IPS DF 19.7 (cell line): ENCODE measurements around the gene SGCD.

Source experiments
- DNase-seq: peaks from one replicate; pipeline ENCODE4 v3.0.0-alpha.2; 2013; ENCODE audit warnings: low read depth, low spot score

Gene SGCD

GRCh38 chr5:156687514-156687913, 360.6 kb downstream of the SGCD start:
- DNase-seq, result no peak

DNA sequence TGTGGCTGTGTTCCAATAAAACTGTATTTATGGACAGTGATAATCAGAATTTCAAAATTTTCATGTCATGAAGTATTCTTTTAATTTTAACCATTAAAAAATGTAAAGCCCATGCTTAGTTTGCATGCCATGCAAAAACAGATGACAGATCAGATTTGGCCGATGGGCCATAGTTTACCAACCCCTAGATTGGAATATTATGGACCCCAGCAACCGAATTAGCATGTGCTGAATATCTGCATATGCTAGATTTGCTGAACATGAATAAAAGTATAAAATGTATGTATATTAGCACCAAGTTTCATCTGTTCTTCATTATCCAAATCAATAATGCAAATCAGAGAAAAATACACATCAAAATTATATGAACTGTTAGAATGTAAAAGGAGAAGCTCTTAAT, 364.6 kb downstream of the SGCD start:
- DNase-seq, result no peak

DNA sequence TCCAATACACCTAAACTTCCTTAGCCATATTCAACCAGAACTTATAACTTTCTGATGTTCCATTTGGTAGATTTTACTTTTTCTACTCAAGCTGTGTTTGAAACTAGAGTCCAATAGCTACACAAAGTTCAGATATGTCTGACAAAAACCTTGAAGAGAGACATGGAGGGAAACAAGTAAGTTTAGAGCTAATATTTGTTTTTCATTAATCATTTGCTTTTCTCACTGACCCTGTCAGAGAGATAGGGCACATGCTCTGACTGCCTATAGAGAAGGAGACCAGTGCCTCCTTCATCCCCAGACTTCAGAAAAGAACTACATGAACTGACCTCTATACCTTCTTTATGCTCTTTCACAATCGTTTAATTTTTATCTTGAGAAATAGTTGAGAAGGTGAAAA, 366.1 kb downstream of the SGCD start:
- no peak for DNase-seq

DNA sequence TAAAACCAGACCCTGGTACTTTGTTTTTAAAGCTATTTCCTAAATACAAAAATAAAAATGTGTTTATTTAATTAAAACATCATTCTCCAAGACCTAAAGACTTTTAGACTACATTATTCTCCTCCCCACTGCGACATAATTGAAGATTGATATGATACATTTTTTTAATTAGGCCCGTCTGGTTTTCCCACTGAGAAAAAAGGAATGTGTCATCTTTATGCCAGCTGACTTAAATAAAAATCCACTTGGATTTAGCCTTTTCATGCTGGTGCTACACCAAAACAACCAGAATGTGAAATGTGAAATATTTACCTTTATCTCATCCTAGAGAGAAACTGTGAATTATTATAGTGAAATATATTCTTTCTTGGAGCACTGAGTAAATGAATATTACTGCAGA, 367.6 kb downstream of the SGCD start:
- no peak for DNase-seq

DNA sequence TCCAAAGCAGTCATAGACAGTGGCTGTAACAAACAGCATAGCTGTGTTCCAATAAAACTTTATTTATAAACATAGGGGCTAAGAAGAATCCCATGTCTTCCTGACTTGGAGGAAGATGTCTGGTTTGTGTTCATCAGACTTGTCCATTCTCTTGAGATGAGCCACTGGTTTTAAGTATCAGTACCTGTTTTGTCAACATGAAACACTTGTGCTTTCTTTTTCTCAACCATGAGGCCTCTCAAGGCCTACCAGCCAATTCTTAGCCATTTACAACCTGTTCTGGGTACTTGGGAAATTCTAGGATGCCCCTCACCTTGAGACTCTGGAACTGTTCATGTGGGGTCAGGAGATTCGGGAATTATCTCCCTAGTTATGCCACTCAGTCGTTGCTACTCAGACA, 368.8 kb downstream of the SGCD start:
- DNase-seq, result no peak

DNA sequence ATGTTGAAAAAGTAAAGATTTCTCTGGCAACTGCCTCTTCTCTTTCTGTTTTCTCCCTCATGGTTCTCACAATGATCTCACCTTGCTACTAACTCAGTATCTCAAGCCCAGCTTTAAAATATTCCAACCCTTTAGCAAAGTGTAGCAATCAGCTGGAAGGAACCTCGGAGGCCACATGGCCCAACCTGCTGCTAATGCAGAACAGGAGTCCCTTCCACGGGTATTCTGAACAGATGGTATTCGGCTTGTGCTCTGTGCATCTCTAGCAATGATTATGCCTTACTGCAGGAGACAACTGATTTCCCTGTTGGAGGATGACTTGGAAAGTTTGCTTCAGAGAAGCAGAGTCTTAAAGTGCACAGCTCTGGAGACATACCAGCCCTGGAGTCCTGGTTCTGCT, 371.4 kb downstream of the SGCD start:
- DNase-seq, result no peak

- DNase-seq, result no peak
Measured at GRCh38 chr5:156699147-156699546, 372.2 kb downstream of the SGCD start.

DNA sequence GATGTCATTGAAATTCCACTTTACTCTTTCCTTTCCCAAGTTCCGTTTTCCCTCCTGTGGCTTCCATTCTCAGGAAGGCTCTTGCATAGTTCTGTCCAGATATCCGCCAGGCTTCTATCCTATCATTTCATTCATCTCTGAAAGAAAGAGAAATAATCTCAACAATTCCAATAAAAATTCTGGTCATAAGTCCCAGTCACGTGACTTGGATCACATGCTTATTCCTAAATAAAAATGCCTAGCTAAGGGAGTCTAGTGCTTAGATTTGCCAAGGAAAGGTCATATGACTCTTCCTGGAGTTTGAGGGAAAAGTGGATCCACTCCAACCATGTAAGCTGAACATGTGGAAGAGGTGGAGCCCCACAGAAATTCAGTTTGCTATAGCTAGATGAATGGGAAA, 377.2 kb downstream of the SGCD start:
- no peak for DNase-seq

GRCh38 chr5:156706631-156707030, 379.7 kb downstream of the SGCD start:
- DNase-seq, result peak; percentile 50

DNA sequence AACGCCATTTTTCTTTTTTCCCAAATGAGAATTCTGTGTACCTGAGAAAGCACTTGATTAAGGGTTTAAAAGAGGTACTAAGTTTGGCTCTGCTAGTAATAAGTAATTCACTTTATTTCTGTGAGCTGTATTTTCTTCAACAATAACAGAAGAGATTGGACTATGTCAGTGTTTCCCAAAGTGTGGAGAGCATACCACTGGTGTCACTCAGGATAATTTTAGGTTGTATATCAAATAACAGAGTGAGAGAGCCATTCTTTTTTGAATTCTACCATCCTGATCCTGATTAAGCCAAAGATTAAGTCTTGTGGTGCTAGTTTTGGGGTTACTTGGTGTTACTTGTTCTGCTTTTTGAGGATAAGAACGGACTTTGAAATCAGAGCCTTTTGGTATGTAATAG, 380.8 kb downstream of the SGCD start:
- no peak for DNase-seq

DNA sequence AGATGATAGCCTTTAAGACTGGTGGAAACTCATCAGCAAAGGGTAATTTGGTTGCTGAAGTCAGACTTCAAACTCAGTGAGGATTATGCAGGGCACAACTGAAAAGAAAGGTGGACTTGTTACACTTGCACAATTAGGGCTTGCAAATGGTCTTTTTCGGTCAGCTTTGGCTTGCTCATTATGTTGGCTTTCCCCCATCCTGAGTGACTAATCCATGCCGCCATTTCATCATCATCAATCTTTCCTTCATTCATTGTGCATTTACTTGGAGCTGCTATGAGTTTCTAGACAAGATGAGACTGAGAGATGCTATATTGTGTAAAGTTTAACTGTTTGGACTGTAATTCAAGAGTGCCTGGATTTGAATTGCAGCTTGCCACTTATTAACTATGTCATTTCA, 388.3 kb downstream of the SGCD start:
- no peak for DNase-seq

DNA sequence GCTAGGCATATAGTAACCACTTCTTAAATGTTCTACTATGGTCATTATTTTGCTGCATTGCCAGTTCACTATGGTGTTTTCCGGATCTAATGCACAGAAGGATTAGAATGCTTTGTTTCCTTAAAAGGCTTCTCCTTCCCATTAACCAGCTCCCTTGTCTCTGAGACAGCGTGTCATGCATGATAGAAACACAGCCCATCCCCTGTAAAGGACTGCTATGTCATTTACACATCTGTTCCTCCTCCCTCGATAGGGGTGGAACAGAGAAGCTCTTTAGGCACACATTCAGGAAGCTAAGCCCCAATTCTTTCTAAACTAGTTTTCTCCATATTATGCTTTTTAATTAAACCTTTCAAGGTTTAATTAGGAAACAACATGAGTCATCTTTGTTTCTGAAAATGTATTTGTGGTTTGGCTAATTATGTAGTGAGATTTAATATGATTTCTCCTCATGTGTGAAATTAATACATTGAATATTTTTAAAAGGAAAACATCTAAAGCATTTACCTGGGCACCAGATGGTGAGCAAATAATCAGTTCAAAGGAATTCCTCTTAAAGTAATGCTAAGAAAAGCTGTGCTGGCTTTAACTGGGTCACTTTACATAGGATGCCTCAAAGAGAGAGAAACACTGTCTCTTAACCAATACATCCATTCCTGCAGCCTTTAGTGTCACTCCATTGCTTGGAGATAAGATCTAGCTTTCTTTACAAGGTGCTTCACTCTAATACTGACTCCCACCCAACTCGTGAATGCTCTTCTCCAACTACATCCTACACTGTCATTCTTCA, 389.8 kb downstream of the SGCD start:
- no peak for DNase-seq

- DNase-seq, result no peak
Measured at GRCh38 chr5:156718985-156719384, 392.0 kb downstream of the SGCD start.

GRCh38 chr5:156722358-156722757, 395.4 kb downstream of the SGCD start:
- no peak for DNase-seq

DNA sequence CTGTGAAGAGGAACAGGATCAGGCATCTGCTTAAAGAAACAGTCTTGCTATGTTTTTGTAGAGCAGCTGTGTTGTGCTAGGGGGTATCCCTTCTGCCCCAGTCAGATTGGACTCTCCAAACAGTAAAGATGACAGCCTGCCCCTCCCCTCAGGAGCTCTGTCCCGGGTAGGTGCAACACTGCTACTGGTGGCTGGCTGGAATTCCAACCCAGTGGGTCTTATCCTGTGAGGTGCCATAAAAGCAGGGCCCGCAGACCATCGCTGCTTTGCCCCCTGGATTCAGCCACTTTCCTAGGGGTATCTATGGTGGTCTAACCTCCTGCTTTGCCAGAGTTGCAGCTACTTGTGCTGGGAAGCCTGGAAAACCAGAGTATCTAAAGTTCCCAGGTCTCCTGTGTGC, 408.5 kb downstream of the SGCD start:
- no peak for DNase-seq

GRCh38 chr5:156741516-156741915, 414.6 kb downstream of the SGCD start:
- no peak for DNase-seq

GRCh38 chr5:156753846-156754245, 426.9 kb downstream of the SGCD start:
- no peak for DNase-seq

- no peak for DNase-seq
Measured at GRCh38 chr5:156755421-156756087, 428.6 kb downstream of the SGCD start.

DNA sequence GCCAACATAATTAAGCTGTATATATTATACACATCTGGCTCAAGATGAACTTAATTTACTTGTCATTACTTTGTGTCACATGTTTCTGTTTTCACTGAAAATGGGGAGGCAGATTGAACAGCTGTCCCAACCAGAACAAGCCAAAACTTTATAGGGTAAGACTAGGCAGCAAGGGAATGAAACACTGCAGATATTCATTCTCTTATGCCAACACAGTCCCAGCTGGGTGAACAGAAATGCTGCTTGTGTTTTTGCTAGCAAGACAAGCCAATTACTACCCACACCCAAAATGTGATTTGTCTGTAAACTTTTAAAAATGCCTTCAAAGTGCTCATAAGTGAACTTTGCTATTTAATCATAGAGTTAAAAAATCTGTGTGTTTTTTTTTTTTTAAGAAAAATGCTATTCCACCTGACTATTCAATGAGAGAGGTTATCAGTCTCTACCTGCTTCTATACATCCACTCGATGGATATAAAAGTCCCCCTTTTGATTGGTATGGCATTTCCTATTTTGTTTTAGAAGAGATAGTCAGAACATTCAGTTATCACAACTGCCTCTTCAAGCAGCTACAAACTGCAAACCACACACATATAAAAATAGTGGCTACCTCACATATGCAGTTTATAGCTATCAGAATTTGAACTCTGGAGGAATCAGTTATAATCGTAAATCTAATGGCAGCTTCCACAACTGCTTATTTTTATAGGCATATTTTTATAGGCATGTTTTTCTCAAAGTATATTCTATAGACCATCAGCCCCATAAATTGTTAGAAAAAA, 431.2 kb downstream of the SGCD start:
- DNase-seq, result no peak

DNA sequence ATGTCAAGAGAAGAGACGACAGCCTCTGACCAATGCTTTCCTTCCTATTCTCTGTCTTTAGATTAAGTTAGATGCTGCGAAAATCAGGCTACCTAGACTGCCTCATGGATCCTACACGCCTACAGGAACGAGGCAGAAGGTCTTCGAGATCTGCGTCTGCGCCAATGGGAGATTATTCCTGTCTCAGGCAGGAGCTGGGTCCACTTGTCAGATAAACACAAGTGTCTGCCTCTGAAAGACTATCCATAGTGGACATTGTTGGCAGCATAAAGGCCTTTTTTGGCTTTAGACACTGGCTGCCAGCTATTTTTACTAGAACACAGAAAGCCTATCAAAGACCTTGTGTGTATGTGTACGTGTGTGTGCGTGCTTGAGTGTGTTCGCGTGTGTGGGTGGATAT, 432.2 kb downstream of the SGCD start:
- no peak for DNase-seq

- DNase-seq, result no peak
Measured at GRCh38 chr5:156762771-156763170, 435.8 kb downstream of the SGCD start.

DNA sequence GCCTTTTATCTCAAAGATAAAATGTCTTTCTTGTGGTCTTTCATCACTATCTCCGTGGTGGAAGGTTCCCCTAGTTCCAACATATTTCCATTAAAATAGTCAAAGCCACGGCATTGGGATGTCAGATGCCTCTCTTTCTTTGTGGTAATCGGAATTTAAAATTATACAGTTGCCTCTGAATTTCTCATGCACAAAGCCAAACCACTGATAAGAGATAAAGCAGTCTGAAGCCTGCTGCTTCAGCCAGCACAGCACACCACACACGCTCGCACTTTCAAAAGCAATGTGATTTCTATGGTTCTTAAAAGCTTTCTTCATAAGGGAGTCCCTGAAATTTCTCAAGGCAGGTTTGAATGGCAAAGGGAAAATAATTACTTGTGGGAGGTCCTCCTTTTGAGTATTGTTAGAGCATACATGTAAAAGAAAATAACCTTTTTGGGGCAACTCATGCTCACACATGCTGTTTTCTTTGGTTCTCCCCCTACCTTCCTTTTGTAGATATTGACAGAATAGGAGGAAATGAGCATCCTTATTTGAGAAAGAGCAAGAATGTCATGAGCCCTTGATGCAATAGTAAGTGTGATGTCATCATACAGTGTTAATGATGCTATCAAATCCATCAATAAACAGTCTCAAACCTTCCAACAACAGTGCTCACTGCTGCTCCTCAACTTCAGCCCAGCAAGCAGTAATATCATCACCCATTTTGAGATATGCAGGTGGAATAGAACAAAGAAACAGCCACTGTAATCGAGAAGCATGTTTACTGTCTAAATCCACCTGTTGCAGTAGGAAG, 437.4 kb downstream of the SGCD start:
- DNase-seq, result no peak
